DMS153 treated with DMSO at 0.1 percent for 48 hours (cell line): ENCODE measurements around the gene CCDC110.

ENCODE experiments used
- DNase-seq: peaks from one replicate; lab custom pipeline; 2025; ENCODE audit not compliant: unreplicated experiment; lab: John Stamatoyannopoulos, UW

CCDC110 gene

GRCh38 chr4:185473247-185473646 lies 1.7 kb upstream of the CCDC110 start:
- no peak for DNase-seq

DNA sequence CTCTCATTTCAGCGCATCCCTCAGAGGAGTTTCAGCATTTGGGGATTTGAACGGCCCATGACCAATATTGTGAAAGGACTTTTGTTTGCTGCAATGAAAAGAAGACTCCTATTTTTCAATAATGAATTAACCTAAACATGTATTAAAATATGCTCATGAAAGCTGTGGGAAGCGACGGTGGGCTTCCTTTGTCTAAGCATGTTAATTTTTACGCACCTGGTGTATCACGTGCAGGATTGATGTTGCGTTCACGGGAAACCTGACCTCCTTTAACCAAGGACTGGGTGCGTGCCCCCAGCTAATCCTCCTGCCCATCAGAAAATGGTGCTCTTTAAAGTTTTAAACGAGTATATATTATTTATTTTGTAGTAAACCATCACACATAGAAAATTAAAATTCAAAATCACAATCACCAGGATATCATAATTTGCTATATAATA lies 590 bp upstream of the CCDC110 start:
- no peak for DNase-seq

DNA sequence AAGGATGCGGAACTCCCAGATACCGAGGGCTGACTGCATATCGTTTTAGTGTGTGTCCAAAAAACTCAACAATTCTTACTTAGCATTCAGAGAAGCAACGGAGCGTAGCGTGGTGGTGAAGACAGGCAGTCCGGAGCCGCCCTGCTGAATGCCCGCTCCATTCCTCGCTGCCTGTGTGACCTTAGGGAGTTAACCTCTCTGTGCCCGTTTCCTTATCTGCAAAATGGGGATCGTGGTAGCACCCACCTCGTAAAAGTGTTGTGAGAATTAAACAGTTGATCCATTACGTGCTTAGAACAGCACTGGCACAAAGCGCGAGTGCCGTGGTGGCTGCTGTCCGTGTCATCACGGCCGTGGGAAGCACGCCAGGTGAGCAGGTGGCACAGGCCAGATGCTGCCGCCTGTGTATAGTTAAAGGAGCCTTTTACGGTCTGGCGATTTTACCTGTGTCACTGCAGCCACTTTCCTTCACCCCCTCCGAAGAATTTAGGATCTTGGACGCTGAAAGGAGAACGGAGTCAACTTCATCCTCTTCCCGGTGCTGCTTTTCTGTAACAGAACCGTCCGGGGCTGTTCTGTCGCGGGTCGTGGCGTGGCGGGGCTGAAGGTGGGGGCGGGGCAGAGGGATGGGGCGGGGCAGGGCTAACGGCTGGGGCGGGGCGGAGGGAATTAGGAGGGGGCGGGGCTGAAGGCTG lies 885 bp downstream of the CCDC110 start:
- peak; percentile 46 for DNase-seq

GRCh38 chr4:185469580-185470154 lies 1.9 kb downstream of the CCDC110 start:
- DNase-seq = no peak

GRCh38 chr4:185468999-185469398 lies 2.5 kb downstream of the CCDC110 start:
- no peak for DNase-seq

DNA sequence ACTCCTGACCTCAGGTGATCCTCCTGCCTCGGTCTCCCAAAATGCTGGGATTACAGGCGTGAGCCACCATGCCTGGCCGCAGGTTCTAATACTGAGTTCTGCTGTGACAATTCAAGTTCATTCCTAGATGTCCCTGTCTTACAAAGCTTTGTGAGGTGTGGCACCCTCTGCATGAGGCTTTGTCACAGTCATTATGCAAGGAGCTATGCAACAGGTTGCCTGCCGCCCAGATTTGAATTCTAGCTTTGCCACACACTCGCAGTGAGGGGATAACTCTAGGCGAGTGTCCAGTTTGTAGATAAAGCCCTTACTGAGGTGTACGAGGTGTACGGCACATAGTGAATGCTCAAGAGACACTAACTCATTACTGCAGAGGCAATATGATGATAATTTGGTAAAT lies 3.5 kb downstream of the CCDC110 start:
- DNase-seq = no peak

DNA sequence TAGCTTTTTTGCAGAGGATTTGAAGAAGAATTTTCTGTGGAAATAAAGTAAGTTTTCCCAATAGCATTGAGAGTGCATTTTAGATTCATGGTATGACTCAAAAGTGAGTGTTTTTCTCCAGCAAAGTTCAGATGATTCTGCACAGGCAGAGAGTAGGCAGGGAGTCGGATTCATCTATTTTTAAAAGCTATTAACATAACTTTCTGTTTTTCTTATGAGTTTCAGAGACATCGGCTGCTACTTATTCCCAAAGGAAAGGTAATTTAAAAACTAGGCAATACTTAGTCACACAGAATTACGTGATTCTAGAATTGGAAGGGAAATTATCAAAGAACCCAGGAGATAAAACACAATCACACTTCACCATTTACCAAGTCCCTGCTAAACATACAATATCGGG lies 4.4 kb downstream of the CCDC110 start:
- DNase-seq = no peak

- DNase-seq = no peak
Measured at GRCh38 chr4:185465707-185466106, 5.8 kb downstream of the CCDC110 start.

DNA sequence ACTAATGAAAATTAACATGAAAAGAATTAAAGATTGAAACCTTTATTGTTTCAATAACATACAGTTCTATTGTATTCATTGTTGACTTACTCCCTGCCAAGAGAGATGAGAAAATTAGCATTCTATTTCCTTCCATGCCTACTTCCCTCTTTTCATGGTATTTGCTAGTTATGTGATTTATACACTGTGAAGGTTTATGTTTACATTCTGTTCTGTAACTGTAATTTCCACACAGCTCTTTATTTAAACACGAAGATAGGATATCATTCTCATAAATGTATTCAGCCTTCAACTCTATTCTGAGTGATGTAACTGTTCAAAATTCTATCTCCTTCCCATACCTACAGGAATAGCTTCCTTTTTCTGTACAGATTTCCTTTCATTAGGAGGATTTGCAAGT lies 6.6 kb downstream of the CCDC110 start:
- DNase-seq = peak; percentile 43

- no peak for DNase-seq
Measured at GRCh38 chr4:185464183-185464582, 7.3 kb downstream of the CCDC110 start.

DNA sequence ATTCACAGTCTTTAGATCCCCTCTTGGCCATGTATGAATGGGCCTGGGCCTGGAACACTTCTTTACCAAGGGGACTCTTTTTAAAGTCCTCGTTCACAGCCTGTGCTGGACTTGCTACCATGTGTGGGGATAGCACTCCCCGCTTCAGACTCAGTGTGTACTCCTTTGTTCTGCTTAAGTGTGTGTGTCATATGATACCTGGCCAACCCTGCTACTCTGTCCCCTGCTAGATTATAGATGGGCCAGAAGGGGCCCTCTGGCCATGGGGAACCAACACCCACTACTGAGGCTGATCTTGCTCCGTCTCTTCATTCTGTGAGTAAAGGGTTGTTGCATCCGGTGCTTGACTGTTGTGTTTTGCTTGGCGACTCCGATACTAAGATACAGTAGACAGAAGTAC lies 8.0 kb downstream of the CCDC110 start:
- DNase-seq = peak; percentile 47

DNA sequence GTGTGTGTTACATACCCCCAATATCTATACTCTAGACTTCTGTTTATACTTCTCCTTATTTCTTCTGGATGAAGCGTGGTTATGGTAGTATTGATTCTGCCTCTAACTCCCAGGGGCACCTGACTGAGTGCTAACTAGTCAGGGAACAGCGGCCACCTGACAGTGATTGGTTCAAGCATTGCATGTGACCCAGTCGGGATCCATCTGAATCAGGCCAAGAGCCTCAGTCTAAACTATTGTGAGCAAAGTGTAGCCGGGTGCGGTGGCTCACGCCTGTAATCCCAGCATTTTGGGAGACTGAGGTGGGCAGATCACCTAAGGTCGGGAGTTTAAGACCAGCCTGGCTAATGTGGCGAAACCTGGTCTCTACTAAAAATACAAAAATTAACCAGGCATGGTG lies 10.0 kb downstream of the CCDC110 start:
- DNase-seq = no peak

DNA sequence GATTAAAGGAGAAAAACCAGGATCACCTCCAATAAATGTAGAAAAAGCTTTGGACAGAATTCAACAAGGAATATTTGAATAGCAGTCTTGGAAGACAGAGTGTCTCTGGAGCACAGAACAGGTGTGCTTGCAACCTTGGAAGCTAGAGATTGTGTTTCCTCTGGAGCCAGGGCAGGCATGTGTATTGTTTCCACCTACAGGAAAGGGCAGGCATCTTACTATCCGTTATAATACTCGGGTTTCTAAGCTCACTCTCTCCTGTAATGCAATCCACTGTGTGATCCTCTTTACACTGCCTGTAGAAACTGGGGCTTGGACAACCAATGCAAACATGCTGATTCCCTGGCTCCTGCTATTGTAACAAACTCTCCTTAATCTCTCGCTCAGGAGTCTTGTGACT lies 14.4 kb downstream of the CCDC110 start:
- no peak for DNase-seq

DNA sequence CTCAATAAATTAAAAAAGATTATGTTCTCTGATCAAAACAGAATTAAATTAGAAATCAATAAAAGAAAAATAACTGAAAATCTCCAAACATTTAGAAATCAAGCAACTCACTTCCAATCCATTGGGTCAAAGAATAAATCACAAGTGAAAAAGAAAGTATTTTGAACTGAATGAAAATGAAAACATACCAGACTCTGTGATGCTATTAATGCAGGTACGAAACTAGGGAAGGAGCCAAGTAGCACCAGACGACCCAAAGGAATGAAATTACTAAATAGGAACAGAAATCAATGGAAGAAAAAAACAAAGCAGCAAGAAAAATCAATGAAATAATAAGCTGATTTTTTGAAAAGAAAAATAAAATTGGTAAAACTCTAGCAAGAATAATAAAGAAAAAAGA lies 15.4 kb downstream of the CCDC110 start:
- DNase-seq = no peak

- no peak for DNase-seq
Measured at GRCh38 chr4:185445209-185445608, 26.3 kb downstream of the CCDC110 start.

GRCh38 chr4:185441479-185441878 lies 30.1 kb downstream of the CCDC110 start:
- no peak for DNase-seq

DNA sequence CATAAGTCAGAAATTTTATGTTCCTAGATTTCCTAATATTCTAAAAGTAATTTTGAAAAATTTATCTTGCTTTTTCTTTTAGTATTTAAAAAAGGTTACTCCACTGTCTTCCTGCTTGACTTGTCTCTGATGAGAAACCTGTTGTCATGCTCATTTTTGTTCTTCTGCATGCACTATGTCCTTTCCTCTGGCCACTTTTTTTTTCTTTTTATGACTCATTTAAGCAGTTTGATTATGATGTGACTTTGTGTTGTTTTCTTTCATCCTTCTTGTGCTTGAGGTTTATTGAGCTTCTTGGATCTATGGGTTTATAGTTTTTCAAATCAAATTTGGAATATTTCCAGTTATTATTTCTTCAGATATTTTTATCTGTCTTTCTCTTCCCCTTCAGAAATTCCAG lies 33.7 kb downstream of the CCDC110 start:
- no peak for DNase-seq

- DNase-seq = no peak
Measured at GRCh38 chr4:185435466-185435865, 36.1 kb downstream of the CCDC110 start.

DNA sequence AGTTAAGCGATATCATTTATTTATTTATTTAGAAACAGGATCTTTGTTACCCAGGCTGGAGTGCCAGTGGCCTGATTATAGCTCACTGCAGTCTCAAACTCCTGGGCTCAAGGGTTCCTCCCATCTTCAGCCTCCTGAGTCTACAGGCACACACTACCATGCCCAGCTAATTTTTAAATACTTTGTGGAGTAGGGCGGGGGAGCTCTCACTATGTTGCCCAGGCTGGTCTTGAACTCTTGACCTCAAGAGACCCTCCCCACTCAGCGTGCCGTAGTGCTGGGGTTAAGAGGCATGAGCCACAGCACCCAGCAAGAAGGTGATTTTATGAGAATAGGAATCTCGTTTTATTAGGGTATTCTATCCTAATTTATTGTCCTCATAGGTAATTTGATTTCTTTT lies 41.9 kb downstream of the CCDC110 start:
- DNase-seq = no peak

DNA sequence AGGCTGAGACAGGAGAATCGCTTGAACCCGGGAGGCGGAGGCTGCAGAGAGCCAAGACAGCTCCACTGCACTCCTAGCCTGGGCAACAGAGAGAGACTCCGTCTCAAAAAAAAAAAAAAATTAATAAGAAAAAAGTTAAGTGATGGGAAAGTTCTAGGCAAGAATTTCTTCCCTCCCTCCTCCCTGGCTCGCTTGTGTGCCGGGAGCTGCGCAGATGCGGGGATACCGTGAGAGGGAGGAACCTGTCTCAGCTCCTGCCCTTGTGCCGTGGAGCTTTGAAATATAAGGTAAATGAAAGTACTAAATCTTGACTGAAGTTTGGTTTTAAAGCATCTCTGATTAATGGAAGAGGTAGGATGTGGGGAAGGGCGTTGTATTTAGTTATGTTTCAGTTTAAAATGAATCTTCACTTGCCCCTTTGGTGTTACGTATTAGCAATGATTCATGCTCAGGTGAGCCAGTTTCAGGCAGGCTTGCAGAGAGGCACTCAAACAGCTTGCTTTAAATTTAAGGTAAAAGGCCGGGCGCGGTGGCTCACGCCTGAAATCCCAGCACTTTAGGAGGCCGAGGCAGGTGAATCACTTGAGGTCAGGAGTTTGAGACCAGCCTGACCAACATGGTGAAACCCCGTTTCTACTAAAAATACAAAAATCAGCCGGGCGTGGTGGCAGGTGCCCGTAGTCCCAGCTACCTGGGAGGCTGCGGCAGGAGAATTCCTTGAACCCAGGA lies 44.4 kb downstream of the CCDC110 start:
- no peak for DNase-seq

GRCh38 chr4:185425647-185426352 lies 45.7 kb downstream of the CCDC110 start, which contains the start of gene UFSP2:
TSS of gene UFSP2 (minus strand) at chr4:185425964. CDS start at chr4:185425868, 96 bp downstream.
- peak; percentile 92 for DNase-seq
